Cardiac septum (tissue), 1 donor: Measurements from ENCODE around the gene COL4A1. TPM values are rescaled to one million over a fixed set of nuclear protein-coding genes. Genes with fewer than 3 reads are reported as not detected.
A peak's percentile ranks its signal among the peaks of the same experiment; 100 is the strongest.

ENCODE experiments used
- DNase-seq: peaks from one replicate; pipeline ENCODE4 v3.0.0-alpha.2; 2020; ENCODE audit warnings: low spot score
- intact Hi-C: fragments of 100-400 bp; cut with DNase I; formaldehyde crosslinking; loops from one replicate; pipeline ENCODE4 v1.14.0; 2022
- long read RNA-seq: library from polyadenylated mRNA; unstranded; transcript quantifications from one replicate; pipeline ENCODE4 v2.0.0, GENCODE V29; 2021
- total RNA-seq: library from RNA; stranded (reverse); fragmentation: NEBNext Ultra II Directional; extraction: Animal tissue kit (Norgen Biotek cat#: 25700); gene quantifications from one replicate; pipeline ENCODE4 v1.2.1, GENCODE V29; 2021
- donor health status: DM: no; HTN: no; CAD: no.

COL4A1 gene
- 196 TPM for total RNA-seq
- long read RNA-seq, full-length matches to known transcripts = 26 of 135 reads
- long read RNA-seq, partial matches to known transcripts = 97 of 135 reads
- long read RNA-seq, other reads (novel, unspliced or antisense) = 12 of 135 reads

GRCh38 chr13:110306960-110307766 is at the start of gene COL4A1, which contains the start of gene COL4A2:
TSS of gene COL4A1 (minus strand) at chr13:110307157. CDS start at chr13:110307027, 130 bp downstream.
TSS of gene COL4A2 (plus strand) at chr13:110307284. CDS start at chr13:110307904, 620 bp downstream.
- intact Hi-C loops = loop anchor here (5.0 kb wide), 1 partner anchor 75 kb away; no protein-coding TSS in a partner anchor
- DNase-seq = peak; percentile 88

- DNase-seq = no peak
- intact Hi-C loops = no loop called here
Measured at GRCh38 chr13:110356362-110356761, 49.4 kb upstream of the COL4A1 start.

DNA sequence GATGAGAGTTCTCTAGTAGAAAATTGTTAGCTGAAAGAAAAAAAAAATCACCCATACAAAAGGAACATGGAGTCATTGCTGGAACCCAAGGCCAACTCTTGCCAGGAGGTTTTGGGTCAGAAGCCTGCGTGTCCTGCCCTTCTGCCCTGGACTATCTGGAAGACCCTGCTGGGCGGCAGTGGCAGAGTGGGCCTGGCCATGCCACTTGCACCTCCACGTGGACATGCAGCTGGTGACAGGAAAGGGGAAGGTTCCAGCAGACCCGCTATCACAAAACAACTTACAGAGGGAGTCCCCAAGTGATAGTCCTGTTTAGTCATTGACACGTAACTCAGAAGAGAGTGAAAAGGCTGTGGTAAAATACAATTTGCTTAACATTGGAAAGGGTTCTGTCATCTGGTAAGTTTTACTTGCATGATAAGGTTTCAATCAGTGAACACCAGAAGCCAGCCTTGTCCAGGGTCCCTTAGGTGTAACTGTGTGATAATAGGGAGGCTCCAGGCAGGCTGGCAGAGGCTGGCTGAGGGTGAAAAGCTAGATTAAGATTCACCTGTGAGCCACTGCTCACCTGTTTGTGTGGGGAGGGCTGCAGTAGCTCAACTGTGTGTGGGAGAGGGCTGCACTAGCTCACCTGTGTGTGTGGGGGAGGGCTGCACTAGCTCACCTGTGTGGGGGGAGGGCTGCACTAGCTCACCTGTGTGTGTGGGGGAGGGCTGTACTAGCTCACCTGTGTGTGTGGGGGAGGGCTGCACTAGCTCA is 47.9 kb upstream of the COL4A1 start:
- intact Hi-C loops = no loop called here

DNA sequence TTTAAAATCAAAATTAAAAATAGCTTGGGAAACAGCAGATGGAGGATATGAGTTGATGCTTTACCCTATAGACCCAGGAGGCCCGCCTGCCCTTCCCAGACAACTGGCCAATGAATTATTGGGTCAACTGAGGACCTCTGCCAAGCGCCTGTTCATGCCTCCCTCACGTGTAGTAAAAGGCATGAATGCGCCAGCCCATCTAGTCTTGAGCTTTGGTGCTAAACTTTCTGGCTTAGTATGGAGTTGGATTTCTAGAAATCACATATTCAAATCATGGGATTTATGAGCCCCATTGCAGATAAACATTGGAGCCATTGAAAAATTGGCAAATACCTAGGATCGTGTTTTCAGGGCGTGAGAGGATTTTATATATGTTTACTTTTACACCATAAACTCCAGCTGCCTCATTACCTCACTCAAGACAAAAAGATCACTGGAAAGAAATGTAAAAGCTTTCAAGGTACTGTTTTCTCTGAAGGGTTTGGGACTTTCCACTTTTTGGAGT is 47.2 kb upstream of the COL4A1 start:
- DNase-seq = no peak
- intact Hi-C loops = no loop called here

More for the DNA sequence above, 47.9 kb upstream of the COL4A1 start:
- DNase-seq = no peak

DNA sequence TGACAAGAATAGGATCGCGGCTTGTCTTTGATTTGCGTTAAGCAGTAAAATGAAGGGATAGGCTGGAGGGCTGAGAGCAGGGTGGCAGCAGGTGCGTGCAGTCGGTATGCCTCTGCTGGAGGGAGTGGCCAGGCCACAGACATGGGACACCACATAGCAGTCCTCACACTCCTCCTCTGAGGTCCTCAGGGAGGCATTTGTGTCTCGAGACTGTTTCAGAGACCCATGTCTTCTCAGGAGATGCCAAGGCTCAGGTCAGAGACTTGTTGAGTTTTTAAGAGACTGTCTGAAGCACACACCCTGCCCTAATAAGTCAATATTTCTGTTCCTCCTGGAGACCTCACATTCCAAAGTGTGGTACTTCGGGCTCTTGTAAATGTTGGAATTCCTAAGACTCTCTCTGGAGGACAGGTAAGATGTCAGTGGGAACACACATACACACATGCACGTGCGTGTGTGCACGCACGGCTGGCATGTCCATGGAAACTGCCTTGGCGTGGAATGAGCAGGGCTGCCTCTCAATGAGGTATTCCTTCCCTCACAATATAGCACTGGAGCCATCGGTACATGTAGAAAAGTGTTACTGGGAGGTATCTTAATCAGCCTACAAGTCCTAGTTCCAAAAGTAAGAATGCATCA is 46.5 kb upstream of the COL4A1 start:
- intact Hi-C loops = no loop called here
- DNase-seq = no peak

- intact Hi-C loops = no loop called here
- DNase-seq = no peak
Measured at GRCh38 chr13:110352735-110353134, 45.8 kb upstream of the COL4A1 start.

DNA sequence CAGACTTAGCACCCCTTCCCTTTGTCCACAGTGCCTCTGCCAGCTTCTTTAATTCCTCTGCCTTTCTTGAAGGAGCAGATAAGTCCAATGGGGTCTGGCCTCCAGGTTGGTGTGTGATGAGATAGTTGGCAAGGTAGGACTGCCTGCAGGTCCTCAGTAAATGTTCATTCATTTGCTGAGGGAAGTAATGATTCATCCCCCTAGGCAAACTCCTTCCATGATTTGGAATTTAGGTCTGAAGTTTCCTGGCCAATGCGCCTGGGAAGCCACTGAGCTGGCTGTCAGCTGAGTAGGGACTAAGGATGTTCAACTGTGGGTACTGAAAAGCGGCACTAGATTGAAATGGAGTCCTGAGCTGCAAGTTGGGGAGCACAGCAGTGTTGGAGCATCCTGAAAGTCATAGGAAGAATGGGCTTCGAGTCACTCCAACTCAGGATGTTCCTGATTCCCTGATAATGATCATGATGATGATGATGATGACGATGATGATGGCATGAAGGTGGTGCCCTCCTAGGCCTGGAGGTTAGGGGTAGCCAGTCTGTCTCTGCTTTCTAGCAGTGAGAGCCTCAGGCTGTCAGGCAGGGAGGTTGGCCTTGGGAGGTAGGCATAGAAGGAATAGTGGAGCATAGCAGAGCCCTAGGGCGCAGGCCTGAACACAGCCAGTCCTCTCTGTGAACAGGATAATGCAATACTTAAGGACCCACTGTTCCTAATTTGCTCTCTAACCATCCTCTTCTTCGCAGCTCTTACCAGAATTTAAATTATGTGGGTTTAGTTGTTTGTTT is 44.9 kb upstream of the COL4A1 start:
- intact Hi-C loops = no loop called here
- DNase-seq = no peak

GRCh38 chr13:110350509-110350908 is 43.6 kb upstream of the COL4A1 start:
- DNase-seq = no peak
- intact Hi-C loops = no loop called here

GRCh38 chr13:110350049-110350448 is 43.1 kb upstream of the COL4A1 start:
- intact Hi-C loops = no loop called here
- DNase-seq = no peak

DNA sequence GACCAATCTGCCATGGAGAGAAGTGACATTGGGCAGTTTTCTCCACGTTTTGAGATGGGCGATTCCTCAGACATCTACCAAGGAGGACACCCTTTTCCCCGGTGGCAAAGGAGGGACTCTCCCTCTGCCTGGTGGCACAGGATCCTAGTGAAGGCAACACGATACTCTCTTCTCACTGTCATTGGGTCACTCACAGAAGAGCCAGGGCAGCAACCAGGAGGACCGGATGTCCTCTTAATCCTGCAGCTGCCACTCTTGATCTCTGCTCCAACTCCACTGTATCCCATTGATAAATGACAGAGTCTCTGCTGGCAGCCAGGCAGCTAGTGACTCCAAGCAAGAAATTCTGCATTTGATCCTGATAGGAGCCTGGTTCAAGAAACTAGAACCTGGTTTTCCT is 42.3 kb upstream of the COL4A1 start:
- no peak for DNase-seq
- intact Hi-C loops = loop anchor here (5.0 kb wide), 1 partner anchor 37 kb away; no protein-coding TSS in a partner anchor

DNA sequence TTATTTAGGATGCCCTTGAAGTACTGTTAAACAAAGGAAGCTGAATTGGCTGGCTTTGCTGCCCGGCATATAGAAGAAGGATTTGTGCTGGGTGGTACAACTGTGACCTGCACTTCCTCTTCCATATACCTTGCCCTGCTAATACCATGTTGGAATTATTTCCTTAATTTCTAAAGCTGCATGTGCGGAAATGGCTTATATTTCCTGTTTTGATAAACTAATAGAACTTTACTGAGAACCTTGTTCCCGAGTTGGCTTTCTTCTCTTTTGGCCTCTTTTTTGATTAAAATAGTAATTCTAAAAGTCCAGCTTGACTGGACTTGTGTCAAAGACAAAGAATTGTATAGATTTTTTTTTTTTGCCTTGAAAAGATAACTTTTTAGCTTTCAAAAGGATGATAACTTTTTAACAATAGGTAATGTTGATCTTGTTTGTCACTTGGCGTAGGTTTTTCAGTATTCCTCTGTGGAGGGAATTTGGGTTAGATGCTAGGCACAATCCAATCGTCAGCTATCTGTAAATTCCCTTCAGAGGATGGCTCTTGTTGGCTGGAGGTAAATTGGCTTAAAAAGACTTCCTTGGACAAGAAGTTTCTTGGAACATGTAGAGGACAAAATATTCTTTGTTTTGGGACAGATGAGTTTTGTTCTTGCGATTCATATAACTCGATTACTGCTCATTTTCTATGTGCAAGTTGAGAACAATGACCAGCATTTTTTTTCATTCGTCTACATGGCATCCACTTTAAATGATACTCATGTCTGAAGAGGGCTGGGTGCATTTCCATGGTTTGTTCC is 41.5 kb upstream of the COL4A1 start:
- DNase-seq = no peak
- intact Hi-C loops = loop anchor here (5.0 kb wide), 1 partner anchor 36 kb away; no protein-coding TSS in a partner anchor

DNA sequence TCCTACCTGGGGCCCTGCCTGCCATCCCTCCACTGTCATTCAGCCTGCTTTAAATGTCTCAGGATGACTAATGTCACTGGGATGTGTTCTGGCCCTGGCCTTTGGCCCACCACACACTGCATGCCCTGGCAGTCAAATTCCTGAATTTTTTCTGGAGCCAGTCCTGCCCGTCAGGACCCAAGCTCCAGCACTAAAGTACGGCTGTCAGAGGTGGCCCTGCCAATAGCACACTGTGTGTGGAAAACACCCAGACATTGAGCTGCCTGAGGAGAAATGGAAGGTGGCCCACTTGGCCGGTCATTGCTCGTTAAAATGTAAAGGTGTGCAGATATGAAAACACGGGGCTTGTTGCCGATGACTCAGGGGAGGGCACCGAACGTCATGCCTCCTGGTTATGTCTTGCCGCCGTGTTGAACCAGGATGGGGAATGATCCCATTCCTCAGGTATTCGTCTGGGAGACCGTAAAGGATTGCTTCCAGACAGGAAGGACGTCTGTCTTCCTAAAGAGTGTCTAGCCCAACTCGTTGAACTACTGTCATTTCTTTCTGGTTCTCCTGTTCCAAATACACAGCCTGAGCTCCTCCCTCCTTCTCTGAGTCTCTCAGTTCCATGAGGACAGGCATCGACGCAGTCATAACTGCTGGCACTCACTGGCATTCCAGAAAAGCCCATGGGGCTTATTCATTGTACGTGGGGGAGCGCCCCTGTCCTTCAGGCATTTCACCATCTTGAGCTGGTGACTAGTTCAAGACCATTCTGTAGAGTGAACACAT is 40.8 kb upstream of the COL4A1 start:
- intact Hi-C loops = loop anchor here (5.0 kb wide), 1 partner anchor 35 kb away; no protein-coding TSS in a partner anchor

DNA sequence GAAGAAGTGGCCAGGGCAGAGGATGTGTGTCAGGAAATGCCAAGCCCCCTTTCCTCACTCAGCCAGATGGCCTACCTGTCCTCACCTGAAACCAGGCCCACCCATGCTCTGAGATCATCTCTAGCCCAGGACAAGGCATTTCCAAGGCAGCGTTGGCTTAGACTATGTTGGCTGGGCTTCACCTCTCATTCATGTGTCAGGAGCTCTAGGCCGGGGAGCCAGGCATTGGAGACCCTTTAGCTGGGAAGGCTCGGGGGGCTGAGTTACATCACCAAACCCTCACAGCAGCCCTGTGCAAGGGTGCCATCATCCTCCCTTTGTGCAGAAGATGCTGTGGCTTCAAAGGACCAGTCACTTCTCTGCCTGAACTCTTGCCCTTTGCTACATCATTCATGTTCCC is 40.1 kb upstream of the COL4A1 start:
- DNase-seq = no peak
- intact Hi-C loops = loop anchor here (5.0 kb wide), 1 partner anchor 35 kb away; no protein-coding TSS in a partner anchor

More for the DNA sequence above, 40.8 kb upstream of the COL4A1 start:
- DNase-seq = no peak

DNA sequence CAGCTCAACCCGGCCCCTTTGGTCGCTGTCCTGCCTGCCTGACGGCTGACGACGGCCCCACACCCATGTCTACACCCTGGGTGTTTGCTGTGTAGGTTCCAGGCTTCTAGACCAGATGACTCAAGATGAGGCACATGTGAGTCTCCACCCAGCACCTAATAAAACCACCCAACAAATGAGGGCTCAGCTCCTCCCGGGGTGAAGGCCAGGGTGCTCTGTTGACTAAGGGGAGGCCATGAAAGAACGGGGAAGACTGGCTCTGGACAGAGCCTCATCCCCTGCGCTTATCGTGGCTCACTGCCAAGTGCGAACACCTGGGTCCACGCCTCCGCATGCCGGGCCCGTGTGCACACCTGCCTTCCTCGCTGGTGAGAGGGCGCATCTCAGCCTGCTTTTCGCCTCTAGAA is 39.7 kb upstream of the COL4A1 start:
- intact Hi-C loops = loop anchor here (5.0 kb wide), 1 partner anchor 34 kb away; no protein-coding TSS in a partner anchor
- DNase-seq = no peak

DNA sequence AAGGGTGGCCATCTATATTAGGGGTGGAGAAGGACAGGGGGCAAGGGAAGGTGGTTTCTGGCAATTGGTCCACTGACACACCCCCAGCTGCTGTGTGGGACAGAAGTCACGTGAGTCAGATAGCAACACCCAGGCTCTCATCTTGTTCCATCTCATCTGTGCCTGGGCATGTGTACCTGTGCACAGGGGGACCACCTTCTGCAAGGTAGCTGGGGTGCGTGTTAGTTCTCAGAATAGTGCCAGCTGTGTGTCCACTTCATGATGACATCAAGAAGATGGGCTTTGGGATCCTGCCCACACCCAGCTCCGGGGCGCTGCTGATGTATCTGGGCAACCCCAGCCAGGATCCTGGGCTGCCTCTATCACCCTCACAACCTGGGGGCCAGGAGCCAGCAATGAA is 38.7 kb upstream of the COL4A1 start:
- no peak for DNase-seq
- intact Hi-C loops = loop anchor here (5.0 kb wide), 1 partner anchor 33 kb away; no protein-coding TSS in a partner anchor

DNA sequence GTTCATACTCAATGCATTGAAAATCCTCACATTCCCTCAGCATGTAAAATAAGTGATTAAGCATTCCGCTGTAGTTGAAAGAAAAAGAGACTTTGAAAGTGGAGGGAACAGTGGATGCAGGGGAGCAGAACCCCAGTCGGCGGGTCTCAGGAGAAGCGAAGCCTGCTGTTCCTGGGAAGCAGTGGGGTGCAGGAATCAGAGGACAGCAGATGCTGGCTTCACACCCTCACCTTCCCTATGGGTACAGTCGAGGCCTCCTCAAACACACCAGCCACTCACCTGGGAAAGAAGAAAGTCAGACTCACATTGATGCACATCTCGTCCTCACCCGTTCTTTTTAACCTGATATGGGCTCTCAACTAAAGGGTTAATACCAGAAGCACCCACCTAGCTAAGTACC is 38.3 kb upstream of the COL4A1 start:
- intact Hi-C loops = loop anchor here (5.0 kb wide), 1 partner anchor 33 kb away; no protein-coding TSS in a partner anchor
- no peak for DNase-seq

- intact Hi-C loops = no loop called here
- no peak for DNase-seq
Measured at GRCh38 chr13:110344320-110344719, 37.4 kb upstream of the COL4A1 start.
